A549 treated with DMSO at 1 μM for 4 hours (cell line): Measurements from ENCODE around the gene HSD3B7. TPM values are rescaled to one million over a fixed set of nuclear protein-coding genes. Genes with fewer than 3 reads are reported as not detected.

Source experiments
- total RNA-seq: library from RNA; stranded (reverse); fragments of 200-300 nt; extraction: Qiagen RNA extraction; gene quantifications from 5 replicates; pipeline ENCODE4 v1.2.3, GENCODE V29; 2022; ENCODE audit warnings: low read depth

The HSD3B7 gene
- 12.8 to 14.8 TPM (median 13.7 TPM) in 5 replicates for total RNA-seq

GRCh38 chr16:30984669-30985400, at the start of gene HSD3B7:
TSS of gene HSD3B7 (plus strand) at chr16:30985207. CDS start at chr16:30985659, 452 bp downstream.

GRCh38 chr16:30948667-30949649, 36.0 kb upstream of the HSD3B7 start, which contains the start of gene ORAI3:
TSS of gene ORAI3 (plus strand) at chr16:30949068. CDS start at chr16:30949290, 222 bp downstream.

GRCh38 chr16:30957456-30958174, 27.4 kb upstream of the HSD3B7 start, which contains the start of gene SETD1A:
TSS of gene SETD1A (plus strand) at chr16:30957754. CDS start at chr16:30958732, 978 bp downstream.

DNA sequence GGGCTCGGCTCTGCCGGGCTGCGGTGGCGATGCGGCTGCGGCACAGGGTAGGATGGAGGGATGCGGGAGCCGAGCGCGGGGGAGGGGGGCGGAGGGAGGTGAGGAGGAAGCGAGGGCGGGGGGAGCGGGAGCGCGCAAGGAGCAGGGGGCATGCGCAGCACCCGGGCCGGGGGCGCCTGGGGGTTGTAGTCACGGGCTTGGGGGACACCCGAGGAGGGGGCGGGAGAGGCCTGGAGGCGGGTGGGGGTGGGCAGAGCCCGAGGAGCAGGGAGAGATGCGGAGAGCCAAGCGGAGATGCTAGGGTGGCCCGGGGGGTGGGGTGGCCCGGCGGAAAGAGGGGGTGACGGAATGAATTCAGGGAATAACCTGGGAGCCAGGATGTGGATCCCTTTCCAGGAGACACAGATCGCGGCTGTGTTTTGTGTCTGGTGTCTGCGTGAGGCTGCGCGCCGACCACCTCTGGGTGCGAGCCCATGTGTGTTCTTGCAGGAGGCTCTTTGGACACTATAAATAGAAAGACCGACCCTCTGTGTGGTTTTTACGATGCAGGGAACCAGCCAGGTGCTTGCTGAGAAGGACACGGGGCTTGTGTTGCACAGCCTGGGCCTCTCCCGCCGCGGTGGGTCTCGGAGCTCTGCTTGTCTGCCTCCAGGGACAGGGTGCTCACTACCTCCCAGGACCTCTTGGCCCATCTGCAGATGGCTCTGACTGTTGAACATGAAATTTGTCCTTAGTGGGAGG, 25.7 kb downstream of the HSD3B7 start, which contains the start of gene STX1B:
STX1B (minus strand) TSS at position 54 of the 741 bp plus-strand sequence. CDS start 242 bp downstream, outside the sequence.

DNA sequence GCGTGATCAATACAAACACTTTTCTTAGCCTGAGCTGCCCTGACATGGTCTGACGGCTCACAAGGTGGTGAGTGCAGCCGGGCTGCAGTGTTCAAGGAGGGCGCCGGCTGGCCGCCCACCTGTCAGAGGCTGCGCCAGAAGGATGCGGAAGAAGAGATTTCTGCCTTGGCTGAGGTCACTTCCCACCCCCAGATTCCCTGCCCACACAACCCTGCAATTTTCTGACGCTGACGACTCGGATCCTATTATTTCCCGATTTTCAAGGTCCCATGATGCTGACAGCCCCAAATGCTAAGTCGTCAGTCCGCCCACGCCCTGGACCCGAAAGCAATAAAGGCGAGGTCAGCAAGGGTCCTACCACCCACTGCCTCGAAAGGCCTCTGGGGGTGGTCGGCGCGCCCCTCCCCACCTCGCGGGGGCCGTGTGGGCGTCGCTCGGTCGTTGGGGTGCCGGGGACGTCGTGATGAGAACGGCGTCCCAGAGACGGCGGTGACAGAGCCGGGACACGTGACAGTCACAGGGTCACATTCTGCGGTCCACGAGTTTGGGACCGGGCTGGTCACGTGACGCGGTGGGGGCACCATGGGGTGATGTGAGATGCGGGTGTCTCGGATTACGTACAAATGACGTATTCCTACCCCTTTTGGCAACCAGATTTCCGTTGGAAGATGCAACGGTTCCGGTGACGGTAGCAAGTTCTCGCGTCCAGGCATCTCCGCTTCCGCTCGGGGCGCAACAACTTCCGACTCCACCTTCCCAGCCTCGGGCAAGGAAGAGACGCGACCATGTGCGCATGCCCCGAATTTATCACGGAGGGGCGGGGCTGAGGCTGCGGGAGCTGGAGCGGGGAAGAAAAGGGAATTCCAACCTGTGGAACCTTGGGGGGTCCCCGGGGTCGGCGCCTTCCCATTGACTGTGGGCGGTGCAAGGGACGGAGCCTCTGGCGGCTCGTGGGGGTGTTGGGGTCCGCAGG, 48.0 kb downstream of the HSD3B7 start, which contains the start of gene STX4:
STX4 (plus strand) TSS at position 823 of the 973 bp plus-strand sequence. CDS start 248 bp downstream, outside the sequence.

Other genes with a start within 250 kb of the HSD3B7 start
- 20.6 to 29.8 TPM (median 23.1 TPM) in 5 replicates for gene PHKG2, start 236.8 kb upstream of the HSD3B7 start, total RNA-seq
- gene CFAP119, start 223.1 kb upstream of the HSD3B7 start, total RNA-seq: 6.9 to 9.1 TPM (median 8.2 TPM) in 5 replicates
- 63.7 to 91.5 TPM (median 86.1 TPM) in 5 replicates for gene RNF40, start 222.9 kb upstream of the HSD3B7 start, total RNA-seq
- 15.6 to 23.9 TPM (median 17.6 TPM) in 5 replicates for gene ZNF629, start 198.0 kb upstream of the HSD3B7 start, total RNA-seq
- gene BCL7C, start 91.1 kb upstream of the HSD3B7 start, total RNA-seq: 24.4 to 38.8 TPM (median 34.4 TPM) in 5 replicates
- gene CTF1, start 88.6 kb upstream of the HSD3B7 start, total RNA-seq: 0.12 to 0.26 TPM (median 0.21 TPM) in 4 of 5 replicates, not detected in the other
- 12.1 to 25.6 TPM (median 20.3 TPM) in 5 replicates for gene FBXL19, start 61.6 kb upstream of the HSD3B7 start, total RNA-seq
- 12.5 to 15.3 TPM (median 13.2 TPM) in 5 replicates for gene ORAI3, start 36.1 kb upstream of the HSD3B7 start, total RNA-seq
- 19.1 to 23.3 TPM (median 20.8 TPM) in 5 replicates for gene SETD1A, start 27.5 kb upstream of the HSD3B7 start, total RNA-seq
- 1.6 to 2.1 TPM (median 1.8 TPM) in 5 replicates for gene STX1B, start 25.4 kb downstream of the HSD3B7 start, total RNA-seq
- 62.0 to 75.6 TPM (median 68.6 TPM) in 5 replicates for gene STX4, start 48.4 kb downstream of the HSD3B7 start, total RNA-seq
- gene ZNF668, start 89.0 kb downstream of the HSD3B7 start, total RNA-seq: 12.1 to 21.7 TPM (median 16.0 TPM) in 5 replicates
- 10.3 to 13.0 TPM (median 11.6 TPM) in 5 replicates for gene ZNF646, start 89.2 kb downstream of the HSD3B7 start, total RNA-seq
- gene PRSS53, start 103.7 kb downstream of the HSD3B7 start, total RNA-seq: 1.3 to 2.1 TPM (median 1.6 TPM) in 5 replicates
- gene VKORC1, start 109.6 kb downstream of the HSD3B7 start, total RNA-seq: 102 to 138 TPM (median 128 TPM) in 5 replicates
- 37.7 to 50.5 TPM (median 42.3 TPM) in 5 replicates for gene BCKDK, start 123.2 kb downstream of the HSD3B7 start, total RNA-seq
- 33.6 to 39.8 TPM (median 37.9 TPM) in 5 replicates for gene KAT8, start 132.5 kb downstream of the HSD3B7 start, total RNA-seq
- 0.18 to 0.35 TPM (median 0.26 TPM) in 5 replicates for gene PRSS8, start 150.5 kb downstream of the HSD3B7 start, total RNA-seq
- 0.43 to 1.0 TPM (median 0.84 TPM) in 5 replicates for gene PRSS36, start 164.9 kb downstream of the HSD3B7 start, total RNA-seq
- gene FUS, start 194.9 kb downstream of the HSD3B7 start, total RNA-seq: 492 to 613 TPM (median 516 TPM) in 5 replicates
- 26.1 to 45.4 TPM (median 38.3 TPM) in 5 replicates for gene PYCARD, start 217.6 kb downstream of the HSD3B7 start, total RNA-seq
- 0.02 TPM in 5 replicates for gene TRIM72, start 228.9 kb downstream of the HSD3B7 start, total RNA-seq
- not detected in 5 replicates for gene PYDC1, start 231.9 kb downstream of the HSD3B7 start, total RNA-seq